OCI-LY3 (cell line): ENCODE results near the gene CIB4.

Source experiments
- H2AFZ ChIP-seq: fragments of 200-600, 300-600 bp; shearing (Covaris generic); 2 replicates; pipeline ENCODE4 v1.6.0; 2014; ENCODE audit warnings: antibody characterized with exemption, low read depth, low read length
- H3K27ac ChIP-seq: fragments of 200-600, 300-600 bp; sonication (generic); 2 replicates; pipeline ENCODE4 v1.5.1; 2014; ENCODE audit warnings: mild to moderate bottlenecking, low read length, moderate library complexity, mixed read lengths
- H3K27me3 ChIP-seq: fragments of 200-600, 300-600 bp; sonication (generic); 2 replicates; pipeline ENCODE4 v1.6.1; 2014; ENCODE audit warnings: low read depth, low read length, mixed read lengths
- H3K36me3 ChIP-seq: fragments of 200-600, 300-600 bp; sonication (generic); replicated peaks from 2 replicates; pipeline ENCODE3; 2014; ENCODE audit warnings: low read depth, low read length, mixed read lengths
- H3K4me1 ChIP-seq: fragments of 300-600, 200-600 bp; sonication (generic); 2 replicates; pipeline ENCODE4 v1.6.1; 2014; ENCODE audit warnings: low read length, mixed read lengths
- H3K4me2 ChIP-seq: fragments of 200-600, 300-600 bp; sonication (generic); 2 replicates; pipeline ENCODE4 v1.6.1; 2014; ENCODE audit warnings: low read length, mixed read lengths
- H3K4me3 ChIP-seq: fragments of 300-600, 200-600 bp; sonication (generic); 2 replicates; pipeline ENCODE4 v1.5.1; 2014; ENCODE audit warnings: antibody characterized with exemption, mild to moderate bottlenecking, low read length, moderate library complexity
- H3K79me2 ChIP-seq: fragments of 300-600, 200-600 bp; shearing (Covaris generic); 2 replicates; pipeline ENCODE4 v1.6.1; 2014; ENCODE audit warnings: mild to moderate bottlenecking, low read length, mixed read lengths
- H3K9ac ChIP-seq: fragments of 300-600, 200-600 bp; shearing (Covaris generic); 2 replicates; pipeline ENCODE4 v1.6.0; 2014; ENCODE audit warnings: mild to moderate bottlenecking, low read length, moderate library complexity
- H3K9me3 ChIP-seq: fragments of 200-600, 300-600 bp; shearing (Covaris generic); 2 replicates; pipeline ENCODE4 v1.6.1; 2014; ENCODE audit warnings: low read length, mixed read lengths; ENCODE audit not compliant: insufficient read depth
- H4K20me1 ChIP-seq: fragments of 200-600, 300-600 bp; sonication (generic); 2 replicates; pipeline ENCODE4 v1.6.1; 2016; ENCODE audit warnings: low read length, mixed read lengths; ENCODE audit not compliant: insufficient read depth
- EZH2phosphoT487 ChIP-seq: fragments of 200-600 bp; shearing (Covaris generic); IDR thresholded peaks from 2 replicates; pipeline ENCODE4 v1.6.1; 2018; ENCODE audit warnings: antibody characterized with exemption, mixed run types, low read depth
- TF ChIP-seq, protein P1 (sequence below): fragments of 200-600, 300-600 bp; sonication (generic); IDR thresholded peaks from 2 replicates; pipeline ENCODE4 v1.5.1; 2014; ENCODE audit warnings: antibody characterized with exemption, low read length, low read depth

The CIB4 gene

GRCh38 chr2:26574900-26575560, 66.1 kb downstream of the CIB4 start:
- H3K36me3 ChIP-seq, result no peaks in the 10 kb centered on the region
- H3K27me3 ChIP-seq, result peaks cover 60% of the 10 kb centered on the region
- H3K79me2 ChIP-seq, result no peaks in the 10 kb centered on the region
- H2AFZ ChIP-seq, result no peak overlapping the region
- TF ChIP-seq, protein P1, sequence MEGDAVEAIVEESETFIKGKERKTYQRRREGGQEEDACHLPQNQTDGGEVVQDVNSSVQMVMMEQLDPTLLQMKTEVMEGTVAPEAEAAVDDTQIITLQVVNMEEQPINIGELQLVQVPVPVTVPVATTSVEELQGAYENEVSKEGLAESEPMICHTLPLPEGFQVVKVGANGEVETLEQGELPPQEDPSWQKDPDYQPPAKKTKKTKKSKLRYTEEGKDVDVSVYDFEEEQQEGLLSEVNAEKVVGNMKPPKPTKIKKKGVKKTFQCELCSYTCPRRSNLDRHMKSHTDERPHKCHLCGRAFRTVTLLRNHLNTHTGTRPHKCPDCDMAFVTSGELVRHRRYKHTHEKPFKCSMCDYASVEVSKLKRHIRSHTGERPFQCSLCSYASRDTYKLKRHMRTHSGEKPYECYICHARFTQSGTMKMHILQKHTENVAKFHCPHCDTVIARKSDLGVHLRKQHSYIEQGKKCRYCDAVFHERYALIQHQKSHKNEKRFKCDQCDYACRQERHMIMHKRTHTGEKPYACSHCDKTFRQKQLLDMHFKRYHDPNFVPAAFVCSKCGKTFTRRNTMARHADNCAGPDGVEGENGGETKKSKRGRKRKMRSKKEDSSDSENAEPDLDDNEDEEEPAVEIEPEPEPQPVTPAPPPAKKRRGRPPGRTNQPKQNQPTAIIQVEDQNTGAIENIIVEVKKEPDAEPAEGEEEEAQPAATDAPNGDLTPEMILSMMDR, result no peak
- no peak for TF ChIP-seq EZH2phosphoT487
- no peak overlapping the region for H3K27ac ChIP-seq
- H4K20me1 ChIP-seq, result no peaks in the 10 kb centered on the region
- H3K4me1 ChIP-seq, result no peaks in the 10 kb centered on the region
- H3K9me3 ChIP-seq, result no peaks in the 10 kb centered on the region
- no peak overlapping the region for H3K9ac ChIP-seq
- H3K4me2 ChIP-seq, result no peak overlapping the region
- H3K4me3 ChIP-seq, result no peak overlapping the region

- Histone ChIP-seq H2AFZ (no peak overlapping the region), H3K9me3 (no peaks in the 10 kb centered on the region), H3K27ac (no peak overlapping the region), H3K4me3 (no peak overlapping the region), H4K20me1 (no peaks in the 10 kb centered on the region), H3K79me2 (no peaks in the 10 kb centered on the region), H3K4me1 (no peaks in the 10 kb centered on the region), H3K4me2 (no peak overlapping the region), H3K27me3 (peaks cover 60% of the 10 kb centered on the region), H3K36me3 (no peaks in the 10 kb centered on the region), H3K9ac (no peak overlapping the region)
- TF ChIP-seq, protein P1, result no peak
- TF ChIP-seq EZH2phosphoT487, result no peak
Observed at GRCh38 chr2:26574066-26574899, 66.9 kb downstream of the CIB4 start.

GRCh38 chr2:26573241-26573925, 67.8 kb downstream of the CIB4 start:
- no peaks in the 10 kb centered on the region for H3K4me1 ChIP-seq
- no peak overlapping the region for H3K27ac ChIP-seq
- no peak overlapping the region for H3K9ac ChIP-seq
- no peak overlapping the region for H3K4me3 ChIP-seq
- no peak for TF ChIP-seq EZH2phosphoT487
- TF ChIP-seq, protein P1, result no peak
- no peaks in the 10 kb centered on the region for H3K79me2 ChIP-seq
- peaks cover 58% of the 10 kb centered on the region for H3K27me3 ChIP-seq
- H3K4me2 ChIP-seq, result no peak overlapping the region
- no peaks in the 10 kb centered on the region for H3K9me3 ChIP-seq
- H3K36me3 ChIP-seq, result no peaks in the 10 kb centered on the region
- no peak overlapping the region for H2AFZ ChIP-seq
- H4K20me1 ChIP-seq, result no peaks in the 10 kb centered on the region

DNA sequence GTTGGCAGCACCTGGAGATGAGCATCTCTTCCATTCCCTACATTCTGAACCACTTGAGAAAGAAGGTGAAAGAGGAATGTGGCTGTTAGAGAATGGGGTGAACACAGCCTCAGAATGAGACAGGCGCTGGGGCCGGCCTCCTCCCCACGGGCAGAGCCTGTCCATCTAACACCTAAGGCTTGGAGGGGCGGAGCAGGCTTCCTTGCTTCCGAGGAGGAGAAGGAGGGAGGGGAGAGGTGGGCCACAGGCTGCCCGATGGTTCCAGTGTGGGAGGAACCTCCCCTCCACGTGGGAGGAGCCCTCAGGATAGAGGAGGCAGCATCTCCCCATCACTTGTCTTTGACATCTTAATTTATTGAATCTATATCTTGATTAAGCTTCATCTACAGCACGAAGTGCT, 68.6 kb downstream of the CIB4 start:
- Histone ChIP-seq H3K27me3 (peaks cover 54% of the 10 kb centered on the region), H2AFZ (no peak overlapping the region), H3K36me3 (no peaks in the 10 kb centered on the region), H3K4me1 (no peaks in the 10 kb centered on the region), H3K27ac (no peak overlapping the region), H3K79me2 (no peaks in the 10 kb centered on the region), H3K4me2 (no peak overlapping the region), H3K9ac (no peak overlapping the region), H3K4me3 (no peak overlapping the region), H3K9me3 (no peaks in the 10 kb centered on the region), H4K20me1 (no peaks in the 10 kb centered on the region)
- TF ChIP-seq, protein P1, result no peak
- TF ChIP-seq EZH2phosphoT487, result no peak
